GM13976 (cell line): Measurements from ENCODE around the gene TEX19.
"Not testable (repeated sequence)": the region's sequence is repeated elsewhere in the genome, so short reads cannot be mapped to it uniquely, and the experiment has no call there.

Experiments
- DNase-seq: peaks from one replicate; pipeline ENCODE4 v3.0.0; 2012; ENCODE audit warnings: low spot score
- CTCF ChIP-seq: IDR thresholded peaks from 2 replicates; pipeline ENCODE4 v1.5.1; 2012; ENCODE audit warnings: borderline replicate concordance, mild to moderate bottlenecking; ENCODE audit not compliant: insufficient read depth; ENCODE audit errors: extremely low read depth, missing control alignments, control extremely low read depth
- in situ Hi-C: fragments of 300-500 bp; cut with MboI; formaldehyde crosslinking; loops from one replicate; pipeline ENCODE4 v1.12.0; 2022; ENCODE audit warnings: low sequenced_read_pairs, mixed read lengths, inconsistent platforms; ENCODE audit not compliant: unreplicated experiment

TEX19 gene

GRCh38 chr17:82380860-82381702 is 22.0 kb downstream of the TEX19 start:
- no peak for DNase-seq
- no peak for TF ChIP-seq CTCF
- in situ Hi-C loops, result no loop called here

DNA sequence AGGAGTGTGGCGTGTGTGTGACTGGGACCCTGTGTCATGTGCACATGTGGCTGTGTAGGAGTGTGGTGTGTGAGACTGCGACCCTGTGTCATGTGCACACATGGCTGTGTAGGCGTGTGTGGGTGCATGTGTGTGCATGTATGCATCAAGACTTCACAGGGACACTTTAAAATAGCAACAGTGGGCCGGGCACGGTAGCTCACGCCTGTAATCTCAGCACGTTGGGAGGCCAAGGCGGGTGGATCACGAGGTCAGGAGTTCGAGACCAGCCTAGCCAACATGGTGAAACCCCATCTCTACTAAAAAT is 22.6 kb downstream of the TEX19 start:
- in situ Hi-C loops, result not testable (repeated sequence)

DNA sequence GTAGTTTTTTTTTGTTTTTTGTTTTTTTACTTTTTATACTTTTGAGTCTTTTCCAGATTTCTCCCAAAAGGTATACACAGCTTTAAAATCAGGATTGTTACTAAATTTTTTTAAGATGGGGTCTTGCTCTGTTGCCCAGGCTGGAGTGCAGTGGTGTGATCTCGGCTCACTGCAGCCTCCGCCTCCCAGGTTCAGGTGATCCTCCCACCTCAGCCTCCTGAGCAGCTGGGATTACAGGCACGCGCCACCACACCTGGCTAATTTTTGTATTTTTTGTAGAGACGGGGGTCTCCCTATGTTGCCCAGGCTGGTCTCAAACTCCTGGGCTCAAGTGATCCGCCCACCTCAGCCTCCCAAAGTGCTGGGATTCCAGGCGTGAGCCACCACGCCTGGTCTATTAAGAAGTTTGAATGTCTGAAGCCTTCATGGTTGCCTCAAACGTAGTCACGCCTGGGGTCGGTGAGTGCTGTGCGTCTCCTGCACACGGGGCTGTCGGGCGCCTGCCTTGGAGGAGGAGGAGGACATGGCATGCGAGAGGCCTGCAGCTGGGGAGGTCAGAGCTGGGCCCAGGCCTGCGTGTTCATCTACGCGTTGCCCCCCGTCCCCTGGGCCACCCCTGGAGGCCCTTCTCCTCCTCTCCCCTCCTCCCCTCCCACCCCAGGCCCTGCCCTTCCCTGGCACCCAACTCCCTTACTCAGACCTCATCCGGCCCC is 23.3 kb downstream of the TEX19 start:
- in situ Hi-C loops, DNase-seq: not testable (repeated sequence)

More for the DNA sequence above, 22.6 kb downstream of the TEX19 start:
- DNase-seq, result not testable (repeated sequence)

DNA sequence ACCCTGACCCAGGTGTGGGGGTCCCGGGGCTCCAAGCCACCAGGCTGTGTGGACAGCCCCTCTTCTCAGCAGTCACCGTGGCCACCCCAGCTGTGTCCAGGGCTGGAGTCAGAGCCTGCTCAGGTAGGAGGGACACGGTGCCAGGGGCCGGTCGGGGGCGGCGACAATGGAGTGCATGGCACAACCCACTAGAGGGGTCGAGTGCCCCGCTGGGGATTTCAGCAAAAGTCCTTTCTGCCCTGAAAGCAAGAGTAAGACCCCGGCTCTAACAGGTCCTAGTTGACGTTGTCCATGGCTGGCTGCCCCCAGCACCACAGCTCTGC is 23.8 kb downstream of the TEX19 start:
- in situ Hi-C loops, result no loop called here
- no peak for DNase-seq
- no peak for TF ChIP-seq CTCF

GRCh38 chr17:82383411-82383810 is 24.4 kb downstream of the TEX19 start:
- in situ Hi-C loops, result no loop called here
- no peak for DNase-seq
- TF ChIP-seq CTCF, result no peak

- in situ Hi-C loops, result no loop called here
- DNase-seq, result no peak
- TF ChIP-seq CTCF, result no peak
These were observed 25.1 kb downstream of the TEX19 start for GRCh38 chr17:82384051-82384729.

GRCh38 chr17:82384730-82385481 is 25.9 kb downstream of the TEX19 start:
- no peak for TF ChIP-seq CTCF
- in situ Hi-C loops, result no loop called here
- DNase-seq, result no peak
